ENCODE data around the gene PATJ. TPM values are rescaled to one million over a fixed set of nuclear protein-coding genes. Genes with fewer than 3 reads are reported as not detected.

The PATJ gene
- total and polyA plus RNA-seq, 8 donors = 14.8 to 45.4 (median 27.9) TPM

GRCh38 chr1:61904354-61904753, 162.1 kb downstream of the PATJ start:
- no peak for DNase-seq
- no peak overlapping the region for H3K27ac ChIP-seq
- H3K36me3 ChIP-seq = peaks cover 0 to 21% (median 0%) of the 10 kb centered on the region in 3 donors
- no peak overlapping the region for H3K4me3 ChIP-seq
- no peak for ATAC-seq
- 86 to 98% methylated on average over 1 of the region's 1 CpG for WGBS, 2 donors
- no peaks in the 10 kb centered on the region for H3K9me3 ChIP-seq
- no peak for FAIRE-seq
- intact Hi-C loops (cut with DNase I) = no loop called here
- TF ChIP-seq CTCF (IDR thresholded peaks at IDR 0.05) = no peak
- H3K27me3 ChIP-seq = no peaks in the 10 kb centered on the region
- H3K4me1 ChIP-seq = no peaks in the 10 kb centered on the region

DNA sequence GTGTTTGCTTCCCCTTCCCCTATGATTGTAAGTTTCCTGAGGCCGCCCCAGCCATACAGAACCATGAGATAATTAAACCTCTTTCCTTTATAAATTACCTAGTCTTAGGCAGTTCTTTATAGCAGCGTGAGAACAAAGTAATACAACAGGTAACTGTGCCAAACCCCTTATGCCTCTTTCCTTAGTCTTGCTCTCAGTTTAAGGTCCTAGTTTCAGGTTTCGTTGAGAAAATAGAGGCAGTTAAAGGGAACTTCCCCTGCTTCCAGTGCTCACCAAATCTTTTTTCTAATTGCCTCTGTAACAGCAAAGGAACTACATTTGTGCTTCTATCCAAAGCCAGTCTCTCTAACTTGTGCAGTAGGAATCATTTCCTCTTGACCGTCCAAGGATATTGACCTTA, 164.8 kb downstream of the PATJ start:
- Histone ChIP-seq H3K9me3 (no peaks in the 10 kb centered on the region), H3K27me3 (no peaks in the 10 kb centered on the region), H3K4me3 (no peak overlapping the region), H3K4me1 (no peaks in the 10 kb centered on the region), H3K36me3 (peaks cover 0 to 15% (median 0%) of the 10 kb centered on the region in 3 donors), H3K27ac (no peak overlapping the region)
- no peak for TF ChIP-seq CTCF (IDR thresholded peaks at IDR 0.05)
- ATAC-seq = no peak
- 79 to 90% methylated on average over 4 of the region's 4 CpGs for WGBS, 2 donors
- FAIRE-seq = no peak
- intact Hi-C loops (cut with DNase I) = no loop called here
- DNase-seq = no peak

DNA sequence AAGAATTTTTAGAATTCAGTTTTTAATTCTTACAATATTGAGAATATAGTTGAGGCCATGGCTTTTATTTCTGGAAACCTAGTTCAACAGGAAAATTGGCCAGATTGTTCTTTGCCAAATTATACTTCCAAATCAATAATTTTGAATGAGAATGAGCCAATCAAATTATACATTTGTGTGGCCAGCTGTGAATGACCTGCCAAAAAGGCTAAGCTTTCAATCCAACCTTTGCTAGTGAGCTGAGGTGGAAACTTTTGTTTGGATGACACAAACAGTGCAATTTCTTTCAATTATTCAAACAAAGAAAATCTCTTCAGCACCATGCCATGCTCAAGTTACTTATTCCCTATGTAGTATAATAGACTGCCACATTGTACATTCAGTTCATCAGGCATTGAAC, 167.8 kb downstream of the PATJ start:
- Histone ChIP-seq H3K36me3 (peaks cover 0 to 19% (median 0%) of the 10 kb centered on the region in 3 donors), H3K4me1 (no peaks in the 10 kb centered on the region), H3K4me3 (no peak overlapping the region), H3K27ac (no peak overlapping the region), H3K9me3 (no peaks in the 10 kb centered on the region), H3K27me3 (no peaks in the 10 kb centered on the region)
- intact Hi-C loops (cut with DNase I) = no loop called here
- DNase-seq (no peak), ATAC-seq (no peak), FAIRE-seq (no peak)
- no peak for TF ChIP-seq CTCF (IDR thresholded peaks at IDR 0.05)

GRCh38 chr1:61914823-61915482, 172.7 kb downstream of the PATJ start:
- 71 to 79% methylated on average over 4 of the region's 4 CpGs for WGBS, 2 donors
- Histone ChIP-seq H3K27me3 (no peaks in the 10 kb centered on the region), H3K4me1 (no peaks in the 10 kb centered on the region), H3K27ac (no peak overlapping the region), H3K4me3 (no peak overlapping the region), H3K36me3 (peaks cover 0 to 19% (median 0%) of the 10 kb centered on the region in 3 donors), H3K9me3 (no peaks in the 10 kb centered on the region)
- FAIRE-seq (no peak), DNase-seq (no peak), ATAC-seq (no peak)
- TF ChIP-seq CTCF (IDR thresholded peaks at IDR 0.05) = no peak
- intact Hi-C loops (cut with DNase I) = no loop called here

DNA sequence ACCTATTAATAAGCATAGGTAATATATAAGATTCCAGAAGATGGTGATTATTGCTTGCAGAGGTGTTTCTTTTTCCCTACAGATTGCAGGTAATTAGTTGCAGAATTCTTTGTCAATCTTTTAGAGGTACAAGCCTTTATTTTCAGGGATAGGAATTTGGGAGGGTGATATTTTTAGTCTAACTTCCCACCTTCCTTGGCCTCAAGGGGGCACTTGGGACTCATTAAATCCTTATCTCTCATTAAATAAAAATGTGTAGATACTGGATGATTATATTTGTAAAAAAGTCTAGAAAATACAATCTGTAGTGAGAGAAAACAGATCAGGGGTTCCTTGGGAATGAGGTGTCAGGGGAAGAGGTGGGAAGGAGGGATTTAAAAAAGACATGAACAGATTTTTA, 179.2 kb downstream of the PATJ start:
- no peaks in the 10 kb centered on the region for H3K9me3 ChIP-seq
- no peak for TF ChIP-seq CTCF (IDR thresholded peaks at IDR 0.05)
- no peaks in the 10 kb centered on the region for H3K27me3 ChIP-seq
- intact Hi-C loops (cut with DNase I) = no loop called here
- FAIRE-seq (no peak), DNase-seq (no peak), ATAC-seq (no peak)
- H3K4me1 ChIP-seq = no peaks in the 10 kb centered on the region
- no peak overlapping the region for H3K4me3 ChIP-seq
- H3K27ac ChIP-seq = no peak overlapping the region
- H3K36me3 ChIP-seq = peaks cover 0 to under 1% (median 0%) of the 10 kb centered on the region in 3 donors
